ENCODE results near the gene KCTD4. TPM values are rescaled to one million over a fixed set of nuclear protein-coding genes. Genes with fewer than 3 reads are reported as not detected.

Gene KCTD4
- total RNA-seq = 0.15 TPM in 1 of 2 replicates, not detected in the other

DNA sequence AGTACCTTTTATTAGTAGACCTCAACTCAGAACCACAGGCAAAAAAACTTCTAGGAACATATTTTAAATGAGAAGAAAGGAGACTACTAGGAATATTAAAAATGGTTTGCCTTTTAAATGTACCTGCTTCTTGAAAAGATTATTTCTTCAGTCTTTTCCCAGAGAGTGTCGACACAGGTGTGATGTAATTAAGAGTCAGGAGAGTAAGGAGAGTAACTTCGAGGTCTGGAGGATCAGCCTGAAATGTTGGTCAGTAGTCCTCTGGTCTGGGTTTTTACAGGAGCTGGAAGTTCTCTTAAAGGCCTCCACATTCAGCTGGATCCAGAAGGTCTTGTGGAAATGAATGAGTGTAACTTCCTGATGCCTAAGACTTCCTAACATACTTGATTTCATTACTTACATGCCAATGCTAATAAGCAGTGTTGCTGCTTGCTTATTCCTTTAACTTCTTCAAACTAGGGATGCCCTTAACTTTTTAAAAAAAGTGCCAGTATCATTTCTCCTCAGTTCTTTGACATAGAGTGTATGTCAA lies at the start of gene KCTD4:
TSS of gene KCTD4 (minus strand) at position 345 of the 532 bp plus-strand sequence. CDS start 6,478 bp downstream, outside the sequence.

Other genes with a start within 250 kb of the KCTD4 start
- gene NUFIP1, start 211.6 kb downstream of the KCTD4 start, total RNA-seq = 3.9 and 4.5 TPM in 2 replicates
- 12.9 and 20.0 TPM in 2 replicates for gene GPALPP1, start 211.5 kb downstream of the KCTD4 start, total RNA-seq
- gene GTF2F2, start 80.5 kb downstream of the KCTD4 start, total RNA-seq = 19.2 and 24.9 TPM in 2 replicates
- 1,175 and 1,187 TPM in 2 replicates for gene TPT1, start 140.1 kb upstream of the KCTD4 start, total RNA-seq
- 2.8 and 2.9 TPM in 2 replicates for gene SLC25A30, start 217.3 kb upstream of the KCTD4 start, total RNA-seq